ENCODE data around the gene HOATZ. TPM values are rescaled to one million over a fixed set of nuclear protein-coding genes. Genes with fewer than 3 reads are reported as not detected.

Gene HOATZ
- polyA plus RNA-seq, 6 donors from 2014 or later: not detected

DNA sequence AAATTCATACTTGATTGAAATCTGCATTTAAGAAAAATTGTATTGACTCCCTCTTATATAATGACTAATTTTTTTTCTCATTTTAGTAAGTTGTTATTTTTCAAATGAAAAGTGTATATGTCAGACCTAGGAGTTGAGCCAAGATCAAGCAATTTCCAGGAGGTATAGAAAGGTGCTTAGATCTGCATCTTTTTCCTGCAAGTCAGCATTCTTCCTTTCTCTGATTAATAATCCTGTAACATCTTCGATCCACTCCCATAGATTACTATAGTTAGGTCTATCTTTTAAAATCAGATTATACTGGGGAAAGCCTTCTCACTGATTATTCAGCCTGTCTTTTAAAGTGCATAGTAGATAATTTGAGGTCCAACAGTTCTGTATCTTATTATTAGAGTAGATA is 12.7 kb downstream of the HOATZ start:
- Mint-ChIP-seq H3K4me1 (no peaks in the 10 kb centered on the region), H3K27ac (no peak overlapping the region), H3K9me3 (no peaks in the 10 kb centered on the region), H3K27me3 (peaks cover 30 to 34% (median 33%) of the 10 kb centered on the region in 3 donors), H3K4me3 (no peak overlapping the region), H3K36me3 (no peaks in the 10 kb centered on the region)
- DNase-seq (no peak), ATAC-seq (ENCODE audit: low read depth in 2 of 2) (no peak)

- H3K9me3 Mint-ChIP-seq: no peaks in the 10 kb centered on the region
- DNase-seq (no peak), ATAC-seq (ENCODE audit: low read depth in 2 of 2) (no peak)
- no peaks in the 10 kb centered on the region for H3K36me3 Mint-ChIP-seq
- H3K27ac Mint-ChIP-seq: no peak overlapping the region
- peaks cover 27 to 34% (median 34%) of the 10 kb centered on the region in 3 donors for H3K27me3 Mint-ChIP-seq
- no peak overlapping the region for H3K4me3 Mint-ChIP-seq
- H3K4me1 Mint-ChIP-seq: no peaks in the 10 kb centered on the region
These were observed 14.0 kb downstream of the HOATZ start for GRCh38 chr11:111528557-111528956.

DNA sequence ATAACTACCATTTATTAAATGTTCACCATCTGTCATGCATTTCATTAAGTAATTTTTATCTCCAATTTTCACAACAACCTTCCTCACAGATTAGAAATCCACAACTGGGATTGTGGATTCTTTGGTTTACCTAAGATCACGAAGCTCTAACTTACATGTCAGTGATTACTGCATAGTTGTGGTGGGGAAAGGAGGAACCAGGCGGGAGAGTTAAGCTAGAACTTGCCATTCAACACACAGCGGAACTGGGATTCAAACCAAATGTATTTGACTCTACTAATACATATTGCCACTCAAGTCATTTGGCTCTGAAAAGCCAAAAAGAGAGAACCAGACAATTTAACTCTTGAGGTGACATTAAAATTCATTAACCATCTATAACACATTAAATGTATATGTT is 15.5 kb downstream of the HOATZ start:
- no peak for ATAC-seq (ENCODE audit: low read depth in 2 of 2)
- H3K27me3 Mint-ChIP-seq: peaks cover 36 to 40% (median 39%) of the 10 kb centered on the region in 3 donors
- H3K4me3 Mint-ChIP-seq: no peak overlapping the region
- peak overlapping the region in 1 of 6 donors; percentile 60 for H3K27ac Mint-ChIP-seq
- H3K36me3 Mint-ChIP-seq: no peaks in the 10 kb centered on the region
- DNase-seq: no peak
- no peaks in the 10 kb centered on the region for H3K9me3 Mint-ChIP-seq
- H3K4me1 Mint-ChIP-seq: no peaks in the 10 kb centered on the region

DNA sequence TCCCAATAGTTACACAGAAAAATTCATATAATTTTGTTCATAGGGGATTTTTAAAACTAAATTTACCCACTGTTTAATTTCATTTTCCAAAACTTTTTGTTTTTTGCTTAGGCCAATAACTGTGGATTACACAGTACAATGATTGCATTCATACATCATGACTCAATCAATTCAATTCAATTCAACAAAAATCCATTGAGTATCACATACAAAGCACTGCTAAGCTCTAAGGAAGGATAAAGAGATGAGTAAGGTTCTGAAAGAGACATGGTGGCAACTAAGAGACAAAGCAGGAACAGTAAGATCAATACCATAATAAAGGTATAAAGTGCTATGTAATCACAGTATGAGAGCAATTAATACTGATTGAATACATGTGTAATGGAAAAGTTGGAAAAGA is 16.6 kb downstream of the HOATZ start:
- no peaks in the 10 kb centered on the region for H3K36me3 Mint-ChIP-seq
- DNase-seq (no peak), ATAC-seq (ENCODE audit: low read depth in 2 of 2) (no peak)
- no peak overlapping the region for H3K4me3 Mint-ChIP-seq
- no peaks in the 10 kb centered on the region for H3K4me1 Mint-ChIP-seq
- no peaks in the 10 kb centered on the region for H3K9me3 Mint-ChIP-seq
- no peak overlapping the region for H3K27ac Mint-ChIP-seq
- H3K27me3 Mint-ChIP-seq: peaks cover 30 to 41% (median 40%) of the 10 kb centered on the region in 3 donors

- H3K27me3 Mint-ChIP-seq: peaks cover 31 to 42% (median 41%) of the 10 kb centered on the region in 3 donors
- ATAC-seq (ENCODE audit: low read depth in 2 of 2) (no peak), DNase-seq (no peak)
- no peaks in the 10 kb centered on the region for H3K9me3 Mint-ChIP-seq
- H3K4me1 Mint-ChIP-seq: no peaks in the 10 kb centered on the region
- no peaks in the 10 kb centered on the region for H3K36me3 Mint-ChIP-seq
- no peak overlapping the region for H3K27ac Mint-ChIP-seq
- H3K4me3 Mint-ChIP-seq: no peak overlapping the region
These were observed 17.2 kb downstream of the HOATZ start for GRCh38 chr11:111531687-111532364.

DNA sequence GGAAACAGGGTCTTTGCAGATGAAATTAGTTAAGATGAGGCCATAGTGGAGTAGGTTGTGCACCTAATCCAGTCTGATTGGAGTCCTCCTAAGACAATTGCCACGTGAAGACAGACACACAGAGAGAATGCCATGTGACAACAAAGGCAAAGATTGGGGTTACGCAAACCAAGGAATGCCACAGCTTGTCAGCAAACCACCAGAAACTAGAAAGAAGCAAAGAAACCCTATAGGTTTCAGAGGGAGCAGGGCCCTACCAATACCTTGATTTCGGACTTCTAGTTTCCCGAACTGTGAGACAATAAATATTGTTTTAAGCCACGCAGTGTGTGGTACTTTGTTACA is 17.8 kb downstream of the HOATZ start:
- no peak overlapping the region for H3K4me3 Mint-ChIP-seq

GRCh38 chr11:111535281-111535680 is 20.7 kb downstream of the HOATZ start:
- Mint-ChIP-seq H3K9me3 (peaks cover 0 to 3% (median 0%) of the 10 kb centered on the region in 7 donors), H3K27ac (no peak overlapping the region), H3K27me3 (peaks cover 62 to 75% (median 73%) of the 10 kb centered on the region in 3 donors), H3K36me3 (no peaks in the 10 kb centered on the region), H3K4me1 (peaks cover 0 to 11% (median 0%) of the 10 kb centered on the region in 3 donors), H3K4me3 (no peak overlapping the region)
- DNase-seq (no peak), ATAC-seq (ENCODE audit: low read depth in 2 of 2) (no peak)

More for the DNA sequence above, 17.8 kb downstream of the HOATZ start:
- DNase-seq: no peak
- Mint-ChIP-seq H3K27ac (no peak overlapping the region), H3K4me1 (no peaks in the 10 kb centered on the region), H3K27me3 (peaks cover 36 to 47% (median 44%) of the 10 kb centered on the region in 3 donors), H3K36me3 (no peaks in the 10 kb centered on the region), H3K9me3 (no peaks in the 10 kb centered on the region)
- no peak for ATAC-seq (ENCODE audit: low read depth in 2 of 2)

- Mint-ChIP-seq H3K27me3 (peaks cover 69 to 81% (median 77%) of the 10 kb centered on the region in 3 donors), H3K4me3 (no peak overlapping the region), H3K27ac (no peak overlapping the region), H3K36me3 (no peaks in the 10 kb centered on the region), H3K4me1 (peaks cover 5 to 23% (median 13%) of the 10 kb centered on the region in 3 donors), H3K9me3 (peaks cover 0 to 3% (median 0%) of the 10 kb centered on the region in 7 donors)
- no peak for ATAC-seq (ENCODE audit: low read depth in 2 of 2)
- DNase-seq: no peak
These were observed 22.8 kb downstream of the HOATZ start for GRCh38 chr11:111537336-111537860.

- Mint-ChIP-seq H3K27ac (no peak overlapping the region), H3K4me3 (peak overlapping the region in 1 of 8 donors; percentile 22), H3K36me3 (no peaks in the 10 kb centered on the region), H3K9me3 (peaks cover 0 to 3% (median 0%) of the 10 kb centered on the region in 7 donors), H3K4me1 (peaks cover 5 to 25% (median 13%) of the 10 kb centered on the region in 3 donors), H3K27me3 (peaks cover 81 to 91% (median 86%) of the 10 kb centered on the region in 3 donors)
- ATAC-seq (ENCODE audit: low read depth in 2 of 2): no peak
- no peak for DNase-seq
These were observed 24.0 kb downstream of the HOATZ start for GRCh38 chr11:111538407-111539114.

DNA sequence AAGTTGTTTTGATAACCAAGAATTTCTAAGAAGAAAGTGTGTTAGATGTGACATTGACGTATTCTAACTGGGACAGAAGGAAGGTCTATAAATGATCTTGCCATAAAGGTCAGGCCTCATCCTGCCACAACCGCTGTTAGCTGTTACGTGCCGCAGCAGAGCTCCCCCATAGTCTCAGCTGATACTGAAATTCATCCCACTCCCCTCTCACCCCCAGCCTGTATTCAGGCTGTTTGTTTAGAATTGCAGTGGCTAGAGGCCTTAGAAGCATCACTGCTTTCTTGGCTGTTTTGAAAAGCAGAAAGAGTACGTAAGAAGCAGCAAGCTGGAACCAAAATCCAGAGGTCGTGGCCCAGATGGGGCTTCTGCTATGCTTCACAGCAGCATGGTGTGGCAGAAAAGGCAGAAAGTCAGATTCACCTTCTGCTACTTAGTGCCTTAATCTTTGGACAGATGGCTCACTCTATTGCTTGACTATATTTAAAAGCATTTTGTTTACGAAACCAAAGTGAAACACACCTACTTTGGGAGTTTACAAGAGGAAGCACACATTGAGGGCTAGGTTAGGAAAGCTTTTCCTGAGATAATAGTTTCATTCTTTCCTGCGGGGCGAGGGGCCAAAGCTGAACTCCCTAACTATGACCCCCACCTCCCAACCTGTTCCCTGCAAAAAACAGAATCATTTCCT is 25.0 kb downstream of the HOATZ start:
- no peak overlapping the region for H3K27ac Mint-ChIP-seq
- H3K27me3 Mint-ChIP-seq: peaks cover 72 to 91% (median 86%) of the 10 kb centered on the region in 3 donors
- peaks cover 0 to 3% (median 0%) of the 10 kb centered on the region in 7 donors for H3K9me3 Mint-ChIP-seq
- peak overlapping the region; percentile 6 to 74 (median 66) for H3K4me3 Mint-ChIP-seq
- ATAC-seq (ENCODE audit: low read depth in 2 of 2) (no peak), DNase-seq (no peak)
- no peaks in the 10 kb centered on the region for H3K36me3 Mint-ChIP-seq
- peaks cover 5 to 25% (median 13%) of the 10 kb centered on the region in 3 donors for H3K4me1 Mint-ChIP-seq

GRCh38 chr11:111540114-111540936 is 25.7 kb downstream of the HOATZ start, which contains the start of gene LAYN:
Gene LAYN (plus strand): TSS chr11:111540720. CDS start chr11:111540844, 124 bp downstream.
- H3K4me1 Mint-ChIP-seq: peaks cover 5 to 25% (median 13%) of the 10 kb centered on the region in 3 donors
- H3K9me3 Mint-ChIP-seq: peaks cover 0 to 3% (median 0%) of the 10 kb centered on the region in 7 donors
- H3K36me3 Mint-ChIP-seq: no peaks in the 10 kb centered on the region
- ATAC-seq (ENCODE audit: low read depth in 2 of 2) (peak; percentile 57 to 67), DNase-seq (peak; percentile 19)
- peaks cover 69 to 88% (median 79%) of the 10 kb centered on the region in 3 donors for H3K27me3 Mint-ChIP-seq
- peak within 1 kb of the TSS in 1 of 6 donors; percentile 47 for H3K27ac Mint-ChIP-seq
- H3K4me3 Mint-ChIP-seq: peak within 1 kb of the TSS; percentile 74 to 91 (median 82)

DNA sequence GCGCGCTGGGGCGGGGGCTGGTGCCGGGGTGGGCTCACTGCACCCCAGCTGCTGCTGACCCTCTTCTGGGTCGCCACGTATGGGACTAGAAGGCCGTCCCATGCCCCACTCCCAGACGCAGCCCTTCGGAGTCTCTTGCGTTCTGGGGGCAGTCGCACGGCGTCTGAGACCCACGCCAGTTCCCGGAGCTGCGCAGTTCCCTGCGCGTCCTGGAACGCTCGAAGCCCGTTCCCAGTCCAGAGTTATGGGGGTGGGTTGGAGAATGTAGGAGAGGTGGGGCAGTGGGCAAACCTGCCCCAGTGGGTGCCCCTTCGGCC is 26.3 kb downstream of the HOATZ start:
- H3K36me3 Mint-ChIP-seq: no peaks in the 10 kb centered on the region
- H3K4me1 Mint-ChIP-seq: peaks cover 5 to 25% (median 13%) of the 10 kb centered on the region in 3 donors
- no peak overlapping the region for H3K27ac Mint-ChIP-seq
- H3K27me3 Mint-ChIP-seq: peaks cover 69 to 86% (median 76%) of the 10 kb centered on the region in 3 donors
- ATAC-seq (ENCODE audit: low read depth in 2 of 2) (peak; percentile 27 to 43), DNase-seq (no peak)
- peaks cover 0 to 3% (median 0%) of the 10 kb centered on the region in 7 donors for H3K9me3 Mint-ChIP-seq
- H3K4me3 Mint-ChIP-seq: peak overlapping the region in 7 of 8 donors; percentile 71 to 91 (median 85)
